DOHH2 (cell line): ENCODE results near the gene CELA2A.
"Not testable (repeated sequence)": the region's sequence is repeated elsewhere in the genome, so short reads cannot be mapped to it uniquely, and the experiment has no call there.

Source experiments
- CTCF ChIP-seq: fragments of 200-600 bp; sonication (generic); IDR thresholded peaks from one replicate; pipeline ENCODE4 v1.5.1; 2014; ENCODE audit warnings: antibody characterized with exemption, mild to moderate bottlenecking, low read depth, low read length; ENCODE audit not compliant: poor library complexity, severe bottlenecking
- EZH2phosphoT487 ChIP-seq: fragments of 200-600 bp; sonication (generic); IDR thresholded peaks from 2 replicates; pipeline ENCODE4 v1.6.1; 2017; ENCODE audit warnings: borderline replicate concordance, mild to moderate bottlenecking, antibody characterized with exemption, low read length, moderate library complexity, mixed read lengths

- TF ChIP-seq CTCF, EZH2phosphoT487: not testable (repeated sequence)
Observed at GRCh38 chr1:15521206-15521906, 64.8 kb downstream of the CELA2A start.
